Activated T-cell treated with anti-CD3 and anti-CD28 coated beads, Interleukin-2, amount 50 U/mL, for 72 hours (primary cell): ENCODE results near the gene HDHD5. TPM values are rescaled to one million over a fixed set of nuclear protein-coding genes. Genes with fewer than 3 reads are reported as not detected.
A peak's percentile ranks its signal among the peaks of the same experiment; 100 is the strongest.

Source experiments
- ATAC-seq, 2 donors: fragments of 150-1000 bp; cut with Tn5 transposase; replicated peaks in 1 of 2; 2 replicates each; pipeline ENCODE4 v1.10.0; 2021; ENCODE audit warnings: moderate library complexity in 2 of 2, mild to moderate bottlenecking in 1 of 2
- DNase-seq, 2 donors: peaks; one replicate each; pipeline ENCODE4 v3.0.0; 2021 to 2022; ENCODE audit warnings: mixed read lengths in 1 of 2
- H3K27ac Mint-ChIP-seq: one replicate; pipeline ENCODE4 v1.8.0; 2022; ENCODE audit warnings: mild to moderate bottlenecking, moderate library complexity, mixed read lengths
- H3K27me3 Mint-ChIP-seq: one replicate; pipeline ENCODE4 v1.8.0; 2022; ENCODE audit warnings: low read depth, mixed read lengths
- H3K36me3 Mint-ChIP-seq, 2 donors: one replicate each; pipeline ENCODE4 v1.8.0; 2022; ENCODE audit warnings: mixed read lengths in 2 of 2, mild to moderate bottlenecking in 1 of 2; ENCODE audit not compliant: insufficient read depth in 2 of 2
- H3K4me1 Mint-ChIP-seq: one replicate; pipeline ENCODE4 v1.8.0; 2022; ENCODE audit warnings: low read depth, mixed read lengths
- H3K4me3 Mint-ChIP-seq, 2 donors: one replicate each; pipeline ENCODE4 v1.8.0; 2022; ENCODE audit warnings: mild to moderate bottlenecking in 2 of 2, mixed read lengths in 2 of 2, moderate library complexity in 2 of 2
- H3K9me3 Mint-ChIP-seq, 2 donors: one replicate each; pipeline ENCODE4 v1.8.0; 2022; ENCODE audit warnings: mixed read lengths in 2 of 2
- total RNA-seq, 2 donors: library from RNA; stranded (reverse); gene quantifications; one replicate each; pipeline ENCODE4 v1.2.3, GENCODE V29; 2022

The HDHD5 gene
- total RNA-seq, 2 donors from 2014 or later = 23.5 to 26.1 TPM

DNA sequence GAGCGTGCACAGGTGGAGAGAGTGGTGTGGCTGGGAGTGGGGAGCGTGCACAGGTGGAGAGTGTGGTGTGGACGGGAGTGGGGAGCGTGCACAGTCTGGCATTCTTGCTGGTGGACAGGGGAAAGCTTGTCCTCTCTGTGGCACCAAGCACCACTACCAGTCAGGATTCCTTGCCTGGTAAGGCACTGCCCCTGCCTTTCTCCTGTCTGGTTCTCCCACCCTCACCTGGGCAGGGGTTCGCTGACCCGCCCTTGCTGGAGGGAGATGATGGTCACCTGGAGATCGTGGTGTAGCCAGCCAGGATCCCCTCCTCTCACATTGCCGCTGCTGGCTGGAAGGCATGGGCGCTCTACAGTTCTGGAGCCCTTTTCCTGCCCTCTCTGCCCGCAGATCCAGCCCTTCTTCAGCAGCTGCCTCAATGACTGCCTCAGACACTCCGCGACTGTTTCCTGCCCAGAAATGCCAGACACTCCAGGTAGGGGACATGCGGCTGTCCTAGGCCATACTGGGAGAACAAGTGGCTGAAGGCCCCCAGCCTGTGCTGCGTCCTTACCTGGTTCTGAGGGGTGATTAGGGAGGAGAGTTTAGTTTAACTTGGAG lies 54.6 kb downstream of the HDHD5 start:
- H3K4me1 Mint-ChIP-seq = peaks cover 54% of the 10 kb centered on the region
- H3K36me3 Mint-ChIP-seq = peaks cover 16 to 18% of the 10 kb centered on the region in 2 donors

DNA sequence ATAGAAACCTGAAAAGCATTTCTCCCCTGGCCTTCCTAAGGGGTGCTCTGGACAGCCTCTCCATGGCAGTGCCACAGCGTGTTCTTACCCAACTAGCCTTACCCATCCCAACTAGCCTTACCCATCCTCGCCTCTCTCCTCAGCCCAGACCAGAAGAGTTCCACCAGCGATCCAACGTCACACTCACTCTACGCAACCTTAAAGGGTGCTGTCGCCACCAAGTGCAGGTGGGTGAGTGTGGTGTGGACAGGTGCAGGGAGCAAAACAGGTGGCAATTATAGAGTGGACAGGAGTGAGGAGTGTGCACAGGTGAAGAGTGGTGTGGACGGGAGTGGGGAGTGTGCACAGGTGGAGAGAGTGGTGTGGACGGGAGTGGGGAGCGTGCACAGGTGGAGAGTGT lies 55.7 kb downstream of the HDHD5 start:
- Mint-ChIP-seq H3K27ac (no peak overlapping the region), H3K4me3 (no peak overlapping the region), H3K9me3 (no peaks in the 10 kb centered on the region), H3K36me3 (peaks cover 20 to 22% of the 10 kb centered on the region in 2 donors), H3K27me3 (no peaks in the 10 kb centered on the region), H3K4me1 (peaks cover 65% of the 10 kb centered on the region)
- ATAC-seq (no peak), DNase-seq (no peak)

More for the DNA sequence above, 54.6 kb downstream of the HDHD5 start:
- Mint-ChIP-seq H3K27me3 (no peaks in the 10 kb centered on the region), H3K9me3 (no peaks in the 10 kb centered on the region), H3K27ac (no peak overlapping the region), H3K4me3 (no peak overlapping the region)
- ATAC-seq (no peak), DNase-seq (no peak)

DNA sequence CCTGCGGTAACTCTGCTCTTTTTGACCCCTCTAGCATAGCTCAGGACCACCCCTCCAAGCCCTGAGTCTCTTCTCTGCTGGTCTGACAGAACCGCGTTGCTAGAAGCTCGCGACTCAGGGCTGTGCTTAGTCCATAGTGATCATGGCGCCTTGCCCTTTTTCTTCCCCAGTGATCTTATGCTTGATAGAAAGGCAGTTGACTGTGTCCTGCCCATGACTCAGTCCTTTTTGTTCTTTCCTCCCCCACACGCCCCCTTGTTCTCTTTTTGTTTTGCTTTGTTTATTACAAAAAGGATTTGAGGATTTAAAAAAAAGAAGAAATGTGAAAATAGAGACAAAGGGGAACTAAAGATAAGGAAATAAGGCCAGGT lies 56.8 kb downstream of the HDHD5 start:
- DNase-seq (no peak), ATAC-seq (no peak)
- peaks cover 20 to 23% of the 10 kb centered on the region in 2 donors for H3K36me3 Mint-ChIP-seq
- H3K9me3 Mint-ChIP-seq = no peaks in the 10 kb centered on the region
- peaks cover 66% of the 10 kb centered on the region for H3K4me1 Mint-ChIP-seq
- H3K27me3 Mint-ChIP-seq = no peaks in the 10 kb centered on the region
- H3K27ac Mint-ChIP-seq = no peak overlapping the region
- no peak overlapping the region for H3K4me3 Mint-ChIP-seq

DNA sequence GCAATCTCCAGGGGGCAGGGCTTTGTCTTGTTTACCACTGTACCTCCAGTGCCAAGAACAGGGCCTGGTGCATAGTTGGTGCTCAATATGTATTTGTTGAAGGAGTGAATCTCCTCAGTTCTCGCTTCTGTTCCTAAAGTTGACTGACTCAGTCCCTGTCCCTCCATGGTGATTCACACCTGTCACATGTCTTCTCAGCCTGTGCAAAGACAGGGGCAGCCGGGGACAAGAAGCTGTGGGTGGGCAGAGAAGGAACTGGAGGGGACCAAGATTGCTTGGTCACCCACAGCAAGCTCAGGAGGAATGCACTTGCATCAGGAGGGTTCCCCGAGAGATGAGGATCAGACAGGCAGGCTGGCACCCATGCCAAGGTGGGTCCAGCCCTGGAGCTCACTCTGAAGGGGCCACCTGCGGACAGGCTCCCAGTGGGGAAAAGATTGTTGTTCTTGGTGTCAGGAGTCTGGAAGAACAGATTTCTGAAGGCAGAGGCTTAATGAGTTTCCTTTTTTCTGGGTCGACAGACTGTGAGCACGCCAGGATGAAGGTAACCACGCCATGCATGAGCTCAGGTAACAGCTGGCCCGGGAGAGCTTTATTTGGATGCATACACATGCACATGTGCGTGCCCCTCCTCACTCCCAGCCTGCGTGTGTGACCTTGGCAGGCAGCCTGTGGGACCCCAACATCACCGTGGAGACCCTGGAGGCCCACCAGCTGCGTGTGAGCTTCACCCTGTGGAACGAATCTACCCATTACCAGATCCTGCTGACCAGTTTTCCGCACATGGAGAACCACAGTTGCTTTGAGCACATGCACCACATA lies 57.4 kb downstream of the HDHD5 start:
- no peaks in the 10 kb centered on the region for H3K27me3 Mint-ChIP-seq
- H3K9me3 Mint-ChIP-seq = no peaks in the 10 kb centered on the region
- peaks cover 66% of the 10 kb centered on the region for H3K4me1 Mint-ChIP-seq
- DNase-seq (no peak), ATAC-seq (peak in 1 of 2 donors; percentile 29)
- H3K4me3 Mint-ChIP-seq = no peak overlapping the region
- H3K36me3 Mint-ChIP-seq = peaks cover 20 to 21% of the 10 kb centered on the region in 2 donors
- H3K27ac Mint-ChIP-seq = no peak overlapping the region

DNA sequence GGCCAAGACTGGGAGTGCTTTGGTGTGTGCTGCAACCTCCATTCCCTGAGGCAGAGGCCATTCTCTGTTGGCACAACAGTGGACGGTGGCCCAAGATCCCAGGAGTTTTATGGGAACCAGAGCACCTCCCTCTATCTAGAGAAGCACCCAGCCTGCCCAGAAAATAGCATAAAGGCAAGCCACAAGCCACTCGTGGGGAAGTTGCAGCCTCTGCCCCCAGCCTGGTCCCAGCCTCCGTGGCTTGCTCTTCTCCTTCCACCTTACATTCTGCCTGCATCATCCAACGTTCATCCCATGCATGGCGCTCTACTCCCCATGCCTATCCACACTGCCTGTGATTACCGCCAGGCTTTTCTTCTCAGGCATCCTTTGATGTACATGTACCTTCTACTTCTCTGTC lies 58.5 kb downstream of the HDHD5 start:
- Mint-ChIP-seq H3K4me3 (no peak overlapping the region), H3K27me3 (no peaks in the 10 kb centered on the region), H3K36me3 (peaks cover 20 to 21% of the 10 kb centered on the region in 2 donors), H3K9me3 (no peaks in the 10 kb centered on the region), H3K27ac (no peak overlapping the region), H3K4me1 (peaks cover 60% of the 10 kb centered on the region)
- DNase-seq (no peak), ATAC-seq (no peak)

DNA sequence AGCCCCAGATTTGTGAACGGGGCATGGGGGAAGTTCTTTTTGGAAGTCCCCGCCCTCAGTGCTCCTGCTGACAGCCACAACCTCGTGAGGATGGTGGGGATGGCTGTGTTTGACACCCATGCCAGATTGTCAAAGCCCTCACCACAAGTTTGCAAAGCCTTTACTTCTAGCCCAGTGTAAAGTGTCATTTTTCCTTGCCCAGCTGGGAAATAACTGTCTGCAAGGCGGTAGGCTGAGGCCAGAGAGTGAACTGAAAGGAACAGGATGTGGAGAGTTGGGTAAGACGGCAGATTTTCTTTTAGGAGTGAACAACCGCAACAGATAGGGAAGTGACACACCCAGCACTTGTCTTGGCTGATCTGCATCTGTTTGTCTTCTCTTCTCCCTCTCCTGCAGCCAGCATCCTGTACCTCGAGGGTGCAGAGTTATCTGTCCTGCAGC lies 60.7 kb downstream of the HDHD5 start:
- ATAC-seq = peak; percentile 43 to 60
- peaks cover 70% of the 10 kb centered on the region for H3K4me1 Mint-ChIP-seq
- no peaks in the 10 kb centered on the region for H3K9me3 Mint-ChIP-seq
- H3K36me3 Mint-ChIP-seq = peaks cover 20 to 21% of the 10 kb centered on the region in 2 donors
- no peak overlapping the region for H3K4me3 Mint-ChIP-seq
- H3K27me3 Mint-ChIP-seq = no peaks in the 10 kb centered on the region
- peak overlapping the region; percentile 28 for H3K27ac Mint-ChIP-seq
- DNase-seq = no peak

DNA sequence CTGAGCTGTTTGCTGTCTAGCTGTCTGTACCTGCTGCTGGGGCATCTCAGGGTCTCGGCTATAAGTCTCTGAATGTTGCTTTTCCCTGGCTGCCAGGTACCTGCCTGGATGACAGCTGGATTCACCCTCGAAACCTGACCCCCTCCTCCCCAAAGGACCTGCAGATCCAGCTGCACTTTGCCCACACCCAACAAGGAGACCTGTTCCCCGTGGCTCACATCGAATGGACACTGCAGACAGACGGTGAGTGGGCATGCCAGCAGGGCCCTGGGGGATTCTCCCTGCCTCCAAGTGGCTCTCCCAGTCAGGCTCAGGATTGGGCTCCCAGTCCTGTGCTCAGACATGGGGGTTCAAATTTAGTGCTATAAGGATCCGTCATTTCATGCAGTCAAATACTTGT lies 61.4 kb downstream of the HDHD5 start:
- ATAC-seq (no peak), DNase-seq (no peak)
- H3K27ac Mint-ChIP-seq = no peak overlapping the region
- peaks cover 16 to 21% of the 10 kb centered on the region in 2 donors for H3K36me3 Mint-ChIP-seq
- H3K27me3 Mint-ChIP-seq = no peaks in the 10 kb centered on the region
- peaks cover 74% of the 10 kb centered on the region for H3K4me1 Mint-ChIP-seq
- no peaks in the 10 kb centered on the region for H3K9me3 Mint-ChIP-seq
- no peak overlapping the region for H3K4me3 Mint-ChIP-seq

DNA sequence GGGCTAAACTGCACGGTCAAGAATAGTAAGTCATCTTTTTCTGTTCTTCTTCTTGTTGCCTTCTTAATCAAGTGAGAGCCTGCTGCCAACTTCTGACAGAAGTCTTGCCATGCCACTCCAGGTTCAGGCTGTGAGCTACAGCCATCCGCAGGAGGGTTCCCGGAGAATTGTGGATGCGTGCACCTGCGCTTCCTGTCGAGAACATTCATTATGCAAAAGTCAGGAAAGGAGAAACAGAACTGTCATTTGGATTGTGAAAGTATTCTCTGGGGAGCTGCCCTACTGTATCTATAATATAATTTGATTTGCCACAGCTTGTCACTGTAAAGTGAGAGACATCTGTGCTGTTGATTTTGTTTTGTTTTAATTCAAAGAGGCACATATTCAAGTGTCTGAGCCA lies 62.0 kb downstream of the HDHD5 start:
- Mint-ChIP-seq H3K36me3 (peaks cover 13 to 18% of the 10 kb centered on the region in 2 donors), H3K4me1 (peaks cover 75% of the 10 kb centered on the region)
- ATAC-seq = no peak

DNA sequence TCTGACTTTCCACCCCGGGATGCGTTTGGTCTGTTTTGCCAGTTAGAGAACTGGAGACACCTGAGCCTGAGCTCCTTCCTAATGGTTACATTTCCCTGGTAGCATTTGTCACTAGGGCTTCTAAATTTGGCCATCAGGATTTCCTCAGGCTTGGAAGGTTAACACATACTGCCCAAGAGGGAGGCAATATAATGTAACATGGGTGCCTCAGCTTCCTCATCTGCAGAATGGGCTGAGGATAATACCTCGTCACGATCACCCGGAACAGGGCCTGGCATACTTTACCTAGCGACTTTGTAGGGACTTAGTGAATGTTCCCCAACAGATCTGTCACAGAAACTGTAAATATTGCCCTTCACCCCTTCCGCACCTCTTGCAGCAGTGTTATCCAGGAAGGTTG lies 63.0 kb downstream of the HDHD5 start:
- ATAC-seq = no peak
- Mint-ChIP-seq H3K9me3 (no peaks in the 10 kb centered on the region), H3K27me3 (no peaks in the 10 kb centered on the region), H3K4me3 (no peak overlapping the region), H3K4me1 (peaks cover 75% of the 10 kb centered on the region), H3K27ac (no peak overlapping the region), H3K36me3 (peaks cover 6 to 10% of the 10 kb centered on the region in 2 donors)
- no peak for DNase-seq

More for the DNA sequence above, 62.0 kb downstream of the HDHD5 start:
- DNase-seq = no peak
- Mint-ChIP-seq H3K27ac (no peak overlapping the region), H3K27me3 (no peaks in the 10 kb centered on the region), H3K9me3 (no peaks in the 10 kb centered on the region), H3K4me3 (no peak overlapping the region)

DNA sequence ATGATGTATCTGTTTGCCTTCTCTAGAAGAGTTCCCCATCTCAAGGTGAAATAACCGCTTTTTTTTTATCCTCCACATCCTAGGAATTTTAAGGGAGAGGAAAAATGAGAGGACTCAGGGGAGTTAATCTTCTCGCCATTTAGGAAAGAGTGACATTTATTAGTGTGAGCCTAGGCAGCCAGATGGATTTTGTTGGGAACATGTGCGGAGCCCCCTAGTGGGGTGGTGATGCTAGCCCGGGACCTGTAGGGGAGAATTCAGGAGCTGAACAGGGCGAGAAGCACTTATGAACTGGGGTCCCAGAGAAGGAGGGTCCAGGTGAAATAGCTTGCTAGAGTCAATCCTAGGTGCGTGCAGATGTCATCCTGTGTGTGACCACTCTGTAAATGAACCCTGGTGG lies 63.5 kb downstream of the HDHD5 start:
- H3K4me3 Mint-ChIP-seq = no peak overlapping the region
- no peak for DNase-seq
- ATAC-seq = no peak
- H3K9me3 Mint-ChIP-seq = no peaks in the 10 kb centered on the region
- H3K4me1 Mint-ChIP-seq = peaks cover 75% of the 10 kb centered on the region
- peaks cover 3 to 5% of the 10 kb centered on the region in 2 donors for H3K36me3 Mint-ChIP-seq
- H3K27ac Mint-ChIP-seq = no peak overlapping the region
- H3K27me3 Mint-ChIP-seq = no peaks in the 10 kb centered on the region

DNA sequence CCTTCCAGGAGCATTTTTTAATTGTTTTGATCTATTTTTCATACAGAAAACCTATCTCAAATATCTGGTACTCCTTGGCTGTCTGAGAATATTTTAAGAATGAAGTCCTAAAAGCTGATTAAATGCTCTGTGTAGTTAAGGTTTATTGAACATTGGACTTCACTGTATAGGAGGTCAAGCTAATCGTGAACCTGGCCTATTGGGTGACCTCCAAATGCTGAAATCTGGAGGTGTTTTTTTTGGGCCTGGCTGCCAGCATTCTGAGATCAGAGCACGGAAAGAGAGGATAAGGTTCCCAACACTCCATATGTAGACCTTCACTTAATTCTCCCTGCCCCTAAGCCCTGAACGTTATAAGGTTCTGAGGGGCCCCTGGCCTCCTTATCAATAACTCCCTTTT lies 66.0 kb downstream of the HDHD5 start:
- no peaks in the 10 kb centered on the region for H3K27me3 Mint-ChIP-seq
- no peak overlapping the region for H3K27ac Mint-ChIP-seq
- no peak for DNase-seq

DNA sequence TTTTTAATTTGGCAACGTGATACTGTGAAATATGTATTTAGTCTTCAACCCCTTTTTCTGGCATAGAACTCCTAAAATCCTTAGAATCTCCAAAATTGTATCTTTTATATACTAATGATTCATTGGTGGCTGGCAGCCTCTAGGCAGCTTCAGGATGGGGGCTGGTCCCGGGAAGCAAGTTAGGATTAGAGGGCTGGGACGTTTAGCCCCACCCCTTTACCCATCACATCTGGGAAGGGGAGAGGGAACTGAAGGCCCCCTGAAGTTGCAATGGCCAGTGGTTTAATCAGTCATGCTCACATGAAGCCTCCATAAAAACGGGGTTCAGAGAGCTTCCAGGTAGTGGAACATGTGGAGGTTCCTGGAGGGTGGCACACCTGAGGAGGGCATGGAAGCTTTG lies 67.2 kb downstream of the HDHD5 start:
- Mint-ChIP-seq H3K4me1 (peaks cover 80% of the 10 kb centered on the region), H3K27ac (no peak overlapping the region), H3K36me3 (no peaks in the 10 kb centered on the region), H3K27me3 (no peaks in the 10 kb centered on the region), H3K9me3 (no peaks in the 10 kb centered on the region), H3K4me3 (peak overlapping the region in 1 of 2 donors; percentile 25)
- DNase-seq (no peak), ATAC-seq (no peak)

More for the DNA sequence above, 66.0 kb downstream of the HDHD5 start:
- ATAC-seq = no peak
- Mint-ChIP-seq H3K4me3 (no peak overlapping the region), H3K4me1 (peaks cover 78% of the 10 kb centered on the region), H3K36me3 (peaks cover 0 to 1% of the 10 kb centered on the region in 2 donors), H3K9me3 (no peaks in the 10 kb centered on the region)

DNA sequence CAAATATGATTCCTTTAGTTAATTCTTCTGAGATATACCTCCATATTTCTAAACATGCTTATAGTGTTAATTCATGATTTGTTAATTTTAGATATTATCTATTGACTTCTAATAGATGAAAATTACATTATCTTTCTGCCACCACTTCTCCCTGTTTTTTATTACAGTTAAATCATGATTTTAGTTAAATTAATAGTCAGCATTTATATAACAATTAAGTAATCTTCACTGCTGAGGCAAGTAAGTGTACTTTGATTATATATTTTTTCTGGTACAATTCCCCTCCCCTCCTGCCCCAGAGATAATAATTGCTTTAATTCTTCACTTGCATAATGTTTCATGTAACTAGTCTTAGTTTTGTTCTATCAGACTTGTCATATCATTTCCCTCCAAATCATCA lies 68.5 kb downstream of the HDHD5 start:
- ATAC-seq = no peak
- Mint-ChIP-seq H3K4me3 (no peak overlapping the region), H3K4me1 (peaks cover 85% of the 10 kb centered on the region), H3K9me3 (no peaks in the 10 kb centered on the region), H3K27ac (no peak overlapping the region), H3K36me3 (no peaks in the 10 kb centered on the region), H3K27me3 (no peaks in the 10 kb centered on the region)
- no peak for DNase-seq
